Hepatocyte (in vitro differentiated cells): ENCODE measurements around the gene DSCAM.

ENCODE experiments used
- EZH2 ChIP-seq: fragments of 200-600 bp; sonication (generic); IDR thresholded peaks from 2 replicates; pipeline ENCODE4 v1.6.1; 2016; ENCODE audit warnings: antibody characterized with exemption, mild to moderate bottlenecking, borderline replicate concordance
- TF ChIP-seq, protein P1 (sequence below): fragments of 200-600 bp; sonication (generic); IDR thresholded peaks from 2 replicates; pipeline ENCODE4 v1.5.1; 2016; ENCODE audit warnings: antibody characterized with exemption, mild to moderate bottlenecking; ENCODE audit not compliant: poor library complexity

GRCh38 chr21:40278345-40278744 is 568.6 kb downstream of the DSCAM start:
- TF ChIP-seq, protein P1, sequence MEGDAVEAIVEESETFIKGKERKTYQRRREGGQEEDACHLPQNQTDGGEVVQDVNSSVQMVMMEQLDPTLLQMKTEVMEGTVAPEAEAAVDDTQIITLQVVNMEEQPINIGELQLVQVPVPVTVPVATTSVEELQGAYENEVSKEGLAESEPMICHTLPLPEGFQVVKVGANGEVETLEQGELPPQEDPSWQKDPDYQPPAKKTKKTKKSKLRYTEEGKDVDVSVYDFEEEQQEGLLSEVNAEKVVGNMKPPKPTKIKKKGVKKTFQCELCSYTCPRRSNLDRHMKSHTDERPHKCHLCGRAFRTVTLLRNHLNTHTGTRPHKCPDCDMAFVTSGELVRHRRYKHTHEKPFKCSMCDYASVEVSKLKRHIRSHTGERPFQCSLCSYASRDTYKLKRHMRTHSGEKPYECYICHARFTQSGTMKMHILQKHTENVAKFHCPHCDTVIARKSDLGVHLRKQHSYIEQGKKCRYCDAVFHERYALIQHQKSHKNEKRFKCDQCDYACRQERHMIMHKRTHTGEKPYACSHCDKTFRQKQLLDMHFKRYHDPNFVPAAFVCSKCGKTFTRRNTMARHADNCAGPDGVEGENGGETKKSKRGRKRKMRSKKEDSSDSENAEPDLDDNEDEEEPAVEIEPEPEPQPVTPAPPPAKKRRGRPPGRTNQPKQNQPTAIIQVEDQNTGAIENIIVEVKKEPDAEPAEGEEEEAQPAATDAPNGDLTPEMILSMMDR, result no peak
- TF ChIP-seq EZH2, result no peak
